Keratinocyte (primary cell): ENCODE measurements around the gene THRB.

Source experiments
- CTCF ChIP-seq, 3 experiments: IDR thresholded peaks in 1 of 3; conservative IDR thresholded peaks in 1 of 3; optimal IDR thresholded peaks in 1 of 3; 2 replicates in 2 of 3; 3 replicates in 1 of 3; pipeline versions ENCODE3 to v1.5.1; 2011; ENCODE audit warnings: low read length in 3 of 3, mild to moderate bottlenecking in 3 of 3, moderate library complexity in 2 of 3, control low read depth in 1 of 3, inconsistent platforms in 1 of 3; ENCODE audit not compliant: insufficient read depth in 2 of 3; ENCODE audit errors: extremely low read depth in 1 of 3
- EZH2 ChIP-seq: IDR thresholded peaks from one replicate; pipeline ENCODE4 v1.6.1; 2012; ENCODE audit warnings: inconsistent platforms, mild to moderate bottlenecking, low read length, moderate library complexity

GRCh38 chr3:24496529-24497482, 2.2 kb upstream of the THRB start:
- TF ChIP-seq CTCF (optimal IDR thresholded peaks at IDR 0.05 in 1 of 3, IDR thresholded peaks at IDR 0.05 in 1 of 3, conservative IDR thresholded peaks at IDR 0.05 in 1 of 3; ENCODE audit: extremely low read depth in 1 of 3, insufficient read depth in 2 of 3, low read length in 3 of 3) (peak in 2 of 3 experiments; percentile 18 to 62), EZH2 (no peak)
